ENCODE data around the gene CPE. TPM values are rescaled to one million over a fixed set of nuclear protein-coding genes. Genes with fewer than 3 reads are reported as not detected.
A peak's percentile ranks its signal among the peaks of the same experiment; 100 is the strongest.

Gene CPE
- total and polyA plus RNA-seq, 12 donors, result 16.9 to 57.6 (median 26.6) TPM

DNA sequence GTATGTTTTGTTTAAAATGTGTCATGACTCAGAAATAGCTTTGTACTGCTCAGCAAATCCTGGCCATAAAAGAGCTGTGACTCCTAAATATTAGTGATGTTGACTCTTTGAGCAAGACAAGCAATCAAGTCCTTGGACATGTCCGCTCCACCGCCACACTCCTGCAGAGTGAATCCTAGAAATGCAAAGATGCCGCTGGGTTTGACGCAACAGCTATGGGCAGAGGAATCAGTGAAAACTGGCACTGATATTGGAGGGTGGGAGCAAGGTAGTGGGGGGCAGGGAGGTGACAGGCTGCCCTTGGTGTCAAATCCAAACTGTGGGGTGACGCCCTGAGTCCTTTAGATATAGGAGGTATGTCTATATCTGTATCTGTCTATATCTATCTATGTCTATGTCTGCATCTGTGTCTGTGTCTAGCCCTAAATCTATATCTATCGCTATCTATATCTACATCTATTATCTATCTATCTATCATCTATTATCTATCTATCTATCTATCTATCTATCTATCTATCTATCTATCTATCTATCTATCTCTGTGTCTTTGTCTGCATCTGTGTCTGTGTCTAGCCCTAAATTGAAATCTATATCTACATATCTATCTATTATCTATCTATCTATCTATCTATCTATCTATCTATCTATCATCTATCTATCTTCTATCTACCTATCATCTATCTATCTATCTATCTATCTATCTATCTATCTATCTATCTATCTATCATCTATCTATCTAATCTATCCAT lies 129.7 kb downstream of the CPE start:
- DNase-seq (no peak), ATAC-seq (no peak)
- WGBS, 2 donors, result 96 to 99% methylated on average over 6 of the region's 6 CpGs
- TF ChIP-seq, protein P1, sequence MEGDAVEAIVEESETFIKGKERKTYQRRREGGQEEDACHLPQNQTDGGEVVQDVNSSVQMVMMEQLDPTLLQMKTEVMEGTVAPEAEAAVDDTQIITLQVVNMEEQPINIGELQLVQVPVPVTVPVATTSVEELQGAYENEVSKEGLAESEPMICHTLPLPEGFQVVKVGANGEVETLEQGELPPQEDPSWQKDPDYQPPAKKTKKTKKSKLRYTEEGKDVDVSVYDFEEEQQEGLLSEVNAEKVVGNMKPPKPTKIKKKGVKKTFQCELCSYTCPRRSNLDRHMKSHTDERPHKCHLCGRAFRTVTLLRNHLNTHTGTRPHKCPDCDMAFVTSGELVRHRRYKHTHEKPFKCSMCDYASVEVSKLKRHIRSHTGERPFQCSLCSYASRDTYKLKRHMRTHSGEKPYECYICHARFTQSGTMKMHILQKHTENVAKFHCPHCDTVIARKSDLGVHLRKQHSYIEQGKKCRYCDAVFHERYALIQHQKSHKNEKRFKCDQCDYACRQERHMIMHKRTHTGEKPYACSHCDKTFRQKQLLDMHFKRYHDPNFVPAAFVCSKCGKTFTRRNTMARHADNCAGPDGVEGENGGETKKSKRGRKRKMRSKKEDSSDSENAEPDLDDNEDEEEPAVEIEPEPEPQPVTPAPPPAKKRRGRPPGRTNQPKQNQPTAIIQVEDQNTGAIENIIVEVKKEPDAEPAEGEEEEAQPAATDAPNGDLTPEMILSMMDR (IDR thresholded peaks at IDR 0.05), result no peak
- no peak overlapping the region for H3K4me3 ChIP-seq
- H3K4me1 ChIP-seq, result peaks cover 0 to 13% (median 0%) of the 10 kb centered on the region in 9 donors
- intact Hi-C loops (cut with DNase I), result no loop called here
- no peaks in the 10 kb centered on the region for H3K9me3 ChIP-seq
- no peaks in the 10 kb centered on the region for H3K36me3 ChIP-seq
- H3K27ac ChIP-seq, result no peak overlapping the region
- peaks cover 0 to 4% (median 0%) of the 10 kb centered on the region in 7 donors for H3K27me3 ChIP-seq

DNA sequence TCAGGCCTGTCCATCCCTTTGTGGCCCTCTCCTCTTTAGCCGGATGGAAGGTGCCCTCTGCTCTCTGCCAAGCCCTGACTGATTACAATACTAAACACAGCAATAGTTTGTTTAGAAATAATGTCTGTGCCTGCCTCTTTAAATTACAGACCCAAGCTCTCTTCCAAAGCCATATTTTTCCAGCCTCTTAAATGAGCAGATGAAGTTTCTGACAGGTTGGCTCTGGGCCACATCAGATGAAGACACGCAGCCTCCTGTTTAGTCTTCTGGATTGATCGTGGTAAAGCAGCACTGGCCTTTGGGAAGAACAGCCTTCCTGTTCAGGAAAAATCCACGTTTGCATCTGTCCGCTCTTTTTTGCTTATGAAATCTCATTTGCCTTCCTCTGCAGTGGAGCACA lies 133.6 kb downstream of the CPE start:
- Histone ChIP-seq H3K9me3 (no peaks in the 10 kb centered on the region), H3K27ac (no peak overlapping the region), H3K4me1 (no peaks in the 10 kb centered on the region), H3K36me3 (no peaks in the 10 kb centered on the region), H3K4me3 (no peak overlapping the region), H3K27me3 (peaks cover 0 to 4% (median 0%) of the 10 kb centered on the region in 7 donors)
- DNase-seq (no peak), ATAC-seq (no peak)
- TF ChIP-seq, protein P1 (IDR thresholded peaks at IDR 0.05), result no peak
- WGBS, 2 donors, result 44 to 49% methylated on average over 5 of the region's 5 CpGs
- intact Hi-C loops (cut with DNase I), result no loop called here

DNA sequence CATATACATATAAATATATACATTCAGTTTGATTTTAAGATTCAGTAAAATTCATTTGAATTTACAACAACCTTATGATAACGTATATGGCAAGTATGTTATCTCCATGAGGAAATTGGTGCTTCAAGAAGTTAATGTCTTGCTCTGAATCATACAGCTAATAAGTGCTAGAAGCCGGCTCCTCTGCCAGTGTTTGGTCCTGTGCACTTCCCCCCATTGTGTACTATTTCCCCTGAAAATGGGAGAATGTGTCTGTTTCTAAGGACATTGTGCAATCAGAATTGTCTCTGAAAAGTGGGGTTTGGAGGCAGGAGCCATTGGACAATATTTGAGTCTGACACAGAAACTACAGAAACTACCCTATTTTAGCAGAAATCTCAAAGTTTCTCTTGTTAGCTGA lies 135.9 kb downstream of the CPE start:
- intact Hi-C loops (cut with DNase I), result no loop called here
- Histone ChIP-seq H3K36me3 (no peaks in the 10 kb centered on the region), H3K4me3 (no peak overlapping the region), H3K27me3 (no peaks in the 10 kb centered on the region), H3K9me3 (no peaks in the 10 kb centered on the region), H3K27ac (no peak overlapping the region), H3K4me1 (no peaks in the 10 kb centered on the region)
- TF ChIP-seq, protein P1 (IDR thresholded peaks at IDR 0.05), result no peak
- DNase-seq (no peak), ATAC-seq (peak in 1 of 8 donors; percentile 20)
- 67 to 73% methylated on average over 2 of the region's 2 CpGs for WGBS, 2 donors

DNA sequence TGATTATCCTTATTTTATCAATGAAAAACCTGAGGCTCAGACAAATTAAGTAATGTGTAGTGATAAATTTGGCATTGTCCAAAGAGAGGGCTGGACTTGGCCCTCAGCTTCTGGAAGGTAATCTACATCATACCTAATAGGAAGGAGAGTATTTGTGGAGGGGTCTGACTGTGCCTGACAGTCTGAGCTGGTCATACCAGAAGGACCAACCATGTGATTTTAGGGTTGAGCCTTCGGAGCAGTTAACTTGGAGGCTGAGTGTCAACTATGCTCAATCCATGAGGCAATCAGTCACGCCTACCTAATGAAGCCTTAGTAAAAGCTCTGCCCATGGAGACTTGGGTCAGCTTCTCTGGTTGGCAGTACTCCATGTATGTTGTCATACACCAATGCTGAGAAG lies 136.4 kb downstream of the CPE start:
- H3K9me3 ChIP-seq, result no peaks in the 10 kb centered on the region
- no peak overlapping the region for H3K27ac ChIP-seq
- H3K27me3 ChIP-seq, result no peaks in the 10 kb centered on the region
- ATAC-seq, result no peak
- intact Hi-C loops (cut with DNase I), result no loop called here
- 92 to 97% methylated on average over 2 of the region's 2 CpGs for WGBS, 2 donors
- H3K36me3 ChIP-seq, result no peaks in the 10 kb centered on the region
- no peaks in the 10 kb centered on the region for H3K4me1 ChIP-seq
- no peak for DNase-seq
- no peak overlapping the region for H3K4me3 ChIP-seq
- TF ChIP-seq, protein P1 (IDR thresholded peaks at IDR 0.05), result no peak

Data from heart right ventricle (tissue), 16 donors.